ENCODE results near the gene SCIN.

GRCh38 chr7:12692035-12692434, 121.5 kb downstream of the SCIN start:
- TF ChIP-seq, protein P1, sequence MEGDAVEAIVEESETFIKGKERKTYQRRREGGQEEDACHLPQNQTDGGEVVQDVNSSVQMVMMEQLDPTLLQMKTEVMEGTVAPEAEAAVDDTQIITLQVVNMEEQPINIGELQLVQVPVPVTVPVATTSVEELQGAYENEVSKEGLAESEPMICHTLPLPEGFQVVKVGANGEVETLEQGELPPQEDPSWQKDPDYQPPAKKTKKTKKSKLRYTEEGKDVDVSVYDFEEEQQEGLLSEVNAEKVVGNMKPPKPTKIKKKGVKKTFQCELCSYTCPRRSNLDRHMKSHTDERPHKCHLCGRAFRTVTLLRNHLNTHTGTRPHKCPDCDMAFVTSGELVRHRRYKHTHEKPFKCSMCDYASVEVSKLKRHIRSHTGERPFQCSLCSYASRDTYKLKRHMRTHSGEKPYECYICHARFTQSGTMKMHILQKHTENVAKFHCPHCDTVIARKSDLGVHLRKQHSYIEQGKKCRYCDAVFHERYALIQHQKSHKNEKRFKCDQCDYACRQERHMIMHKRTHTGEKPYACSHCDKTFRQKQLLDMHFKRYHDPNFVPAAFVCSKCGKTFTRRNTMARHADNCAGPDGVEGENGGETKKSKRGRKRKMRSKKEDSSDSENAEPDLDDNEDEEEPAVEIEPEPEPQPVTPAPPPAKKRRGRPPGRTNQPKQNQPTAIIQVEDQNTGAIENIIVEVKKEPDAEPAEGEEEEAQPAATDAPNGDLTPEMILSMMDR (IDR thresholded peaks at IDR 0.05), result no peak
- no peak for TF ChIP-seq SIN3A (IDR thresholded peaks at IDR 0.05; ENCODE audit: borderline replicate concordance, insufficient read depth, low read depth, low read length)
- TF ChIP-seq, protein P2, sequence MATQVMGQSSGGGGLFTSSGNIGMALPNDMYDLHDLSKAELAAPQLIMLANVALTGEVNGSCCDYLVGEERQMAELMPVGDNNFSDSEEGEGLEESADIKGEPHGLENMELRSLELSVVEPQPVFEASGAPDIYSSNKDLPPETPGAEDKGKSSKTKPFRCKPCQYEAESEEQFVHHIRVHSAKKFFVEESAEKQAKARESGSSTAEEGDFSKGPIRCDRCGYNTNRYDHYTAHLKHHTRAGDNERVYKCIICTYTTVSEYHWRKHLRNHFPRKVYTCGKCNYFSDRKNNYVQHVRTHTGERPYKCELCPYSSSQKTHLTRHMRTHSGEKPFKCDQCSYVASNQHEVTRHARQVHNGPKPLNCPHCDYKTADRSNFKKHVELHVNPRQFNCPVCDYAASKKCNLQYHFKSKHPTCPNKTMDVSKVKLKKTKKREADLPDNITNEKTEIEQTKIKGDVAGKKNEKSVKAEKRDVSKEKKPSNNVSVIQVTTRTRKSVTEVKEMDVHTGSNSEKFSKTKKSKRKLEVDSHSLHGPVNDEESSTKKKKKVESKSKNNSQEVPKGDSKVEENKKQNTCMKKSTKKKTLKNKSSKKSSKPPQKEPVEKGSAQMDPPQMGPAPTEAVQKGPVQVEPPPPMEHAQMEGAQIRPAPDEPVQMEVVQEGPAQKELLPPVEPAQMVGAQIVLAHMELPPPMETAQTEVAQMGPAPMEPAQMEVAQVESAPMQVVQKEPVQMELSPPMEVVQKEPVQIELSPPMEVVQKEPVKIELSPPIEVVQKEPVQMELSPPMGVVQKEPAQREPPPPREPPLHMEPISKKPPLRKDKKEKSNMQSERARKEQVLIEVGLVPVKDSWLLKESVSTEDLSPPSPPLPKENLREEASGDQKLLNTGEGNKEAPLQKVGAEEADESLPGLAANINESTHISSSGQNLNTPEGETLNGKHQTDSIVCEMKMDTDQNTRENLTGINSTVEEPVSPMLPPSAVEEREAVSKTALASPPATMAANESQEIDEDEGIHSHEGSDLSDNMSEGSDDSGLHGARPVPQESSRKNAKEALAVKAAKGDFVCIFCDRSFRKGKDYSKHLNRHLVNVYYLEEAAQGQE (IDR thresholded peaks at IDR 0.05; ENCODE audit: insufficient read depth in 1 of 2, low read depth in 2 of 2, low read length in 1 of 2), result no peak

All from Panc1 (cell line).